Panc1 (cell line): Measurements from ENCODE around the gene RBP2. TPM values are rescaled to one million over a fixed set of nuclear protein-coding genes. Genes with fewer than 3 reads are reported as not detected.

ENCODE experiments used
- ATAC-seq: fragments of 200-7000 bp; cut with Tn5 transposase; 2 replicates; pipeline ENCODE4 v1.9.1; 2020; ENCODE audit warnings: mild to moderate bottlenecking, moderate library complexity
- BruUV-seq: library from RNA; stranded (reverse); fragments of 400-500 nt; replicated peaks from 2 replicates; lab custom pipeline; 2021; lab: Mats Ljungman, UMichigan
- CTCF ChIA-PET: fragments of 300-600 bp; sonication (Branson Sonifier 250); formaldehyde crosslinking; loops from one replicate; lab custom pipeline; 2022; ENCODE audit warnings: antibody characterized with exemption; lab: Charles Lee
- POLR2A ChIA-PET: fragments of 300-600 bp; sonication (Branson Sonifier 250); formaldehyde crosslinking; loops from one replicate; lab custom pipeline; 2022; ENCODE audit warnings: antibody characterized with exemption; lab: Charles Lee
- DNase-seq: peaks from one replicate; pipeline ENCODE4 v3.0.0-alpha.2; 2010; ENCODE audit warnings: low read depth, low spot score
- H3K27ac ChIP-seq: 2 replicates; pipeline ENCODE4 v1.5.1; 2011; ENCODE audit warnings: mild to moderate bottlenecking, low read length, inconsistent platforms
- H3K27me3 ChIP-seq: fragments of 200-500 bp; sonication (Bioruptor generic); 2 replicates; pipeline ENCODE4 v1.6.0; 2014; ENCODE audit warnings: low read length, inconsistent platforms; ENCODE audit not compliant: control insufficient read depth, insufficient read depth
- H3K36me3 ChIP-seq: fragments of 200-500 bp; sonication (Bioruptor generic); 2 replicates; pipeline ENCODE4 v1.5.1; 2014; ENCODE audit warnings: inconsistent platforms, mild to moderate bottlenecking, low read length, moderate library complexity; ENCODE audit not compliant: control insufficient read depth, insufficient read depth
- H3K4me1 ChIP-seq: 2 replicates; pipeline ENCODE4 v1.5.1; 2011; ENCODE audit warnings: inconsistent platforms, mild to moderate bottlenecking, low read length, moderate library complexity; ENCODE audit not compliant: control insufficient read depth, insufficient read depth
- H3K4me3 ChIP-seq, 2 experiments: 2 replicates each; pipeline ENCODE4 v1.5.1; 2011 to 2012; ENCODE audit warnings: low read depth in 2 of 2, low read length in 2 of 2, mild to moderate bottlenecking in 2 of 2, inconsistent platforms in 1 of 2, moderate library complexity in 1 of 2
- H3K9me3 ChIP-seq: fragments of 200-500 bp; sonication (Bioruptor generic); 2 replicates; pipeline ENCODE4 v1.5.1; 2014; ENCODE audit warnings: low read depth, mild to moderate bottlenecking, inconsistent platforms, low read length, moderate library complexity; ENCODE audit not compliant: control insufficient read depth, insufficient read depth
- POLR2AphosphoS5 ChIP-seq: IDR thresholded peaks from 2 replicates; pipeline ENCODE4 v1.6.1; 2012; ENCODE audit warnings: mild to moderate bottlenecking, low read depth, low read length, moderate library complexity
- SIN3A ChIP-seq: IDR thresholded peaks from 2 replicates; pipeline ENCODE4 v1.6.1; 2012; ENCODE audit warnings: low read depth, mild to moderate bottlenecking, low read length, moderate library complexity, borderline replicate concordance; ENCODE audit not compliant: insufficient read depth
- TCF7L2 ChIP-seq: IDR thresholded peaks from 2 replicates; pipeline ENCODE4 v1.6.1; 2011; ENCODE audit warnings: mild to moderate bottlenecking, low read depth, low read length, inconsistent platforms
- in situ Hi-C: cut with HindIII; loops from 2 replicates; pipeline ENCODE4 v1.10.0; 2016; ENCODE audit warnings: low sequenced_read_pairs, low pct_unique_long_range_greater_than_20kb
- intact Hi-C: fragments of 100-400 bp; cut with micrococcal nuclease; formaldehyde crosslinking; loops from one replicate; pipeline ENCODE4 v1.10.0; 2022; ENCODE audit not compliant: unreplicated experiment
- total RNA-seq: library from RNA; stranded (reverse); gene quantifications from one replicate; pipeline ENCODE4 v1.2.1, GENCODE V29; 2021; ENCODE audit not compliant: unreplicated experiment
- TF ChIP-seq, protein P1 (sequence below): fragments of 450-650 bp; IDR thresholded peaks from 2 replicates; pipeline ENCODE4 v1.5.1; 2017; ENCODE audit warnings: mild to moderate bottlenecking
- TF ChIP-seq, protein P2 (sequence below), 2 experiments: IDR thresholded peaks; 2 replicates each; pipeline ENCODE4 v1.6.1; 2011 to 2012; ENCODE audit warnings: low read depth in 2 of 2, control low read depth in 1 of 2, low read length in 1 of 2, mild to moderate bottlenecking in 1 of 2, moderate library complexity in 1 of 2; ENCODE audit not compliant: insufficient read depth in 1 of 2

Gene RBP2
- total RNA-seq, 1 experiment from 2014 or later: not detected

DNA sequence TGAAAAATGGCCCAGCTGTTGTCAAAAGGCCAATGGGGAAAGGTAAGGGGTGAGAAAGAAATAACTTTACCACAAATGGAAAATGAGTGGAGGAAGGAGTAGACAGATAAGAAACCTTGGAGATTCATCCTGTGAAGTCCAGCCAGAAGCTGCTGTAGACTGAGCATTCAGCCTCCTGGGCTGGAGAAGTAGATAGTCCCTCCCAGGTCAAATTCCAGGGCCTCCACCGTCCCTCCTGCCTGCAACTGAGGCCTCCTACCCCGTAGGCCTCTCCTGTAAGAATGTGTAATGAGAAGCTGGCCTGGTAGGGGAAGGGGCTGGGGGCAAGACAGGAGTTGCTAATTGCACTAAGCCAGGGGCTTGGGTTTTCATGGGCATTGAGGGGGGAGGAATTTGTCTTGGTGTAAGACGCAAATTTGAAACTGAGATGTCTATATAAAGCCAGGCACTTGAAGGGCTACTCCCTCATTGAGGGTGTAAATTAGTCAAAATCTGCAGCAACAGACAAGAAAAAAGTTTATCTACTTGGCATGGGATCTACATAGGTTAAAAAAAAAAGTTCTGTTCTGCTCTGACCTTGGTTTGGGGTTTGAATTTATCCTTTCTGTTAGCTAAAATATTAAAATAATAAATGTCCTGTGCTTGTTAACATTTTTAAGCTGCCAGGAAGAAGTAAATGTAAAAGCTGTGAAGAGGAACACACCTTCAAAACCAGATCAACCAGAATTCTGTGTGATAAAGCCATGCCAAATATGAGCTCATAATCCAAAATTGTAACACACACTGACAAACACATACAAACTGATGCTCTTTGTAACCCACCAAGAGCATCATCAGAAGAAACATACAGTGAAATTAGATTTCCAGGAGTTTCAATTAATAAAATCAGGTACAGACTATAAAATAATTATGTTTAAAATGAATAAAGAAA is 1.7 kb upstream of the RBP2 start:
- ChIA-PET POLR2A (no interaction called here), CTCF (no interaction called here)
- Histone ChIP-seq H3K36me3 (no peaks in the 10 kb centered on the region), H3K4me1 (no peaks in the 10 kb centered on the region), H3K9me3 (no peaks in the 10 kb centered on the region), H3K4me3 (no peak overlapping the region), H3K27me3 (no peaks in the 10 kb centered on the region), H3K27ac (no peak overlapping the region)
- in situ Hi-C loops (no loop called here), intact Hi-C loops (no loop called here)
- no peak for DNase-seq
- TF ChIP-seq POLR2AphosphoS5 (no peak), TCF7L2 (no peak), SIN3A (no peak)
- TF ChIP-seq, protein P1, sequence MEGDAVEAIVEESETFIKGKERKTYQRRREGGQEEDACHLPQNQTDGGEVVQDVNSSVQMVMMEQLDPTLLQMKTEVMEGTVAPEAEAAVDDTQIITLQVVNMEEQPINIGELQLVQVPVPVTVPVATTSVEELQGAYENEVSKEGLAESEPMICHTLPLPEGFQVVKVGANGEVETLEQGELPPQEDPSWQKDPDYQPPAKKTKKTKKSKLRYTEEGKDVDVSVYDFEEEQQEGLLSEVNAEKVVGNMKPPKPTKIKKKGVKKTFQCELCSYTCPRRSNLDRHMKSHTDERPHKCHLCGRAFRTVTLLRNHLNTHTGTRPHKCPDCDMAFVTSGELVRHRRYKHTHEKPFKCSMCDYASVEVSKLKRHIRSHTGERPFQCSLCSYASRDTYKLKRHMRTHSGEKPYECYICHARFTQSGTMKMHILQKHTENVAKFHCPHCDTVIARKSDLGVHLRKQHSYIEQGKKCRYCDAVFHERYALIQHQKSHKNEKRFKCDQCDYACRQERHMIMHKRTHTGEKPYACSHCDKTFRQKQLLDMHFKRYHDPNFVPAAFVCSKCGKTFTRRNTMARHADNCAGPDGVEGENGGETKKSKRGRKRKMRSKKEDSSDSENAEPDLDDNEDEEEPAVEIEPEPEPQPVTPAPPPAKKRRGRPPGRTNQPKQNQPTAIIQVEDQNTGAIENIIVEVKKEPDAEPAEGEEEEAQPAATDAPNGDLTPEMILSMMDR: no peak
- TF ChIP-seq, protein P2, sequence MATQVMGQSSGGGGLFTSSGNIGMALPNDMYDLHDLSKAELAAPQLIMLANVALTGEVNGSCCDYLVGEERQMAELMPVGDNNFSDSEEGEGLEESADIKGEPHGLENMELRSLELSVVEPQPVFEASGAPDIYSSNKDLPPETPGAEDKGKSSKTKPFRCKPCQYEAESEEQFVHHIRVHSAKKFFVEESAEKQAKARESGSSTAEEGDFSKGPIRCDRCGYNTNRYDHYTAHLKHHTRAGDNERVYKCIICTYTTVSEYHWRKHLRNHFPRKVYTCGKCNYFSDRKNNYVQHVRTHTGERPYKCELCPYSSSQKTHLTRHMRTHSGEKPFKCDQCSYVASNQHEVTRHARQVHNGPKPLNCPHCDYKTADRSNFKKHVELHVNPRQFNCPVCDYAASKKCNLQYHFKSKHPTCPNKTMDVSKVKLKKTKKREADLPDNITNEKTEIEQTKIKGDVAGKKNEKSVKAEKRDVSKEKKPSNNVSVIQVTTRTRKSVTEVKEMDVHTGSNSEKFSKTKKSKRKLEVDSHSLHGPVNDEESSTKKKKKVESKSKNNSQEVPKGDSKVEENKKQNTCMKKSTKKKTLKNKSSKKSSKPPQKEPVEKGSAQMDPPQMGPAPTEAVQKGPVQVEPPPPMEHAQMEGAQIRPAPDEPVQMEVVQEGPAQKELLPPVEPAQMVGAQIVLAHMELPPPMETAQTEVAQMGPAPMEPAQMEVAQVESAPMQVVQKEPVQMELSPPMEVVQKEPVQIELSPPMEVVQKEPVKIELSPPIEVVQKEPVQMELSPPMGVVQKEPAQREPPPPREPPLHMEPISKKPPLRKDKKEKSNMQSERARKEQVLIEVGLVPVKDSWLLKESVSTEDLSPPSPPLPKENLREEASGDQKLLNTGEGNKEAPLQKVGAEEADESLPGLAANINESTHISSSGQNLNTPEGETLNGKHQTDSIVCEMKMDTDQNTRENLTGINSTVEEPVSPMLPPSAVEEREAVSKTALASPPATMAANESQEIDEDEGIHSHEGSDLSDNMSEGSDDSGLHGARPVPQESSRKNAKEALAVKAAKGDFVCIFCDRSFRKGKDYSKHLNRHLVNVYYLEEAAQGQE (IDR thresholded peaks at IDR 0.05; ENCODE audit: insufficient read depth in 1 of 2, low read depth in 2 of 2, low read length in 1 of 2): no peak
- no TSS peak for BruUV-seq
- no peak for ATAC-seq

DNA sequence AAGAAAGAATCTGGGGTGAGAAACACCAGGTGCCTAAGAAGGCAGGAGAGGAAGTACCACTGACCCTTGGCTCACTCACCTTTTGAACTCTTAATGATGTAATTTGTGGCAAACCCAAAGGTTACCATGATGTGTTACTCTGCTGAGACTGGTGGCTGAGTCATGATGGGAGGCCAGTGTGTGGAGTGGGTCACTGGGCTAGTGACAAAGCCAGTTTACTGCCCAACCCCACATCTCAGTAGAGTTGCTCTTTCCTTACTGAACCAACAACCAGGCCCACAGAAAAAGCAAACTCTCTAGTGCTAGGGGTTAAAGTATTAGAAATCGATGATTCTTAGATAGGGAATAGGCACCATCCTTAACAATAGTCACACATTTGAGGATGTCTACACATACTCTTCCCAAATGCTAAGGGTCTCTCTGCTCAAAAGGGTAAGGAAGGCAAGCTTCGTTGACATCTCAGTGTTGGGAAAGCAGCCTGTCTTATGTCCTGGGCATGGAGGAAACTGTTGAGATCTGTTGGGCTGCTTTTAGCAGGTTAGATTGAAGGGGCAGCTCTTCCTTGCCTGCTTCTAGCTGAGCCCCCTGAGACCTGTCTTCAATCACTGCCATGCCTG is 3.1 kb downstream of the RBP2 start:
- in situ Hi-C loops: no loop called here
- Histone ChIP-seq H3K9me3 (no peaks in the 10 kb centered on the region), H3K4me3 (no peak overlapping the region), H3K36me3 (no peaks in the 10 kb centered on the region), H3K4me1 (no peaks in the 10 kb centered on the region), H3K27ac (no peak overlapping the region), H3K27me3 (0 out of 2 replicates have a peak, but pooled peaks cover 3% of the 10 kb centered on the region)
- DNase-seq (no peak), ATAC-seq (no peak)
- no TSS peak for BruUV-seq
- intact Hi-C loops: no loop called here
- ChIA-PET CTCF (no interaction called here), POLR2A (no interaction called here)
- TF ChIP-seq TCF7L2 (no peak), POLR2AphosphoS5 (no peak), SIN3A (no peak)
- TF ChIP-seq, protein P2 (IDR thresholded peaks at IDR 0.05; ENCODE audit: insufficient read depth in 1 of 2, low read depth in 2 of 2, low read length in 1 of 2): no peak
- TF ChIP-seq, protein P1: no peak
